Ishikawa (cell line): ENCODE results near the gene GPX4.

Experiments
- CEBPB ChIP-seq: IDR thresholded peaks from 2 replicates; pipeline ENCODE4 v1.6.1; 2012
- CREB1 ChIP-seq: IDR thresholded peaks from 2 replicates; pipeline ENCODE4 v1.6.1; 2012; ENCODE audit warnings: low read depth
- EGR1 ChIP-seq: IDR thresholded peaks from 2 replicates; pipeline ENCODE4 v1.6.1; 2012
- EP300 ChIP-seq: IDR thresholded peaks from 2 replicates; pipeline ENCODE4 v1.6.1; 2012; ENCODE audit warnings: borderline replicate concordance
- FOXM1 ChIP-seq: IDR thresholded peaks from 2 replicates; pipeline ENCODE4 v1.6.1; 2012; ENCODE audit warnings: low read depth, borderline replicate concordance
- NFIC ChIP-seq: IDR thresholded peaks from 2 replicates; pipeline ENCODE4 v1.6.1; 2012
- RAD21 ChIP-seq: IDR thresholded peaks from 2 replicates; pipeline ENCODE4 v1.6.1; 2012; ENCODE audit warnings: low read depth
- TAF1 ChIP-seq: IDR thresholded peaks from 2 replicates; pipeline ENCODE4 v1.6.1; 2012; ENCODE audit warnings: low read depth, mild to moderate bottlenecking
- TCF12 ChIP-seq: IDR thresholded peaks from 2 replicates; pipeline ENCODE4 v1.6.1; 2012; ENCODE audit warnings: low read depth
- TEAD4 ChIP-seq: IDR thresholded peaks from 2 replicates; pipeline ENCODE4 v1.6.1; 2012
- YY1 ChIP-seq: IDR thresholded peaks from 2 replicates; pipeline ENCODE4 v1.6.1; 2012; ENCODE audit warnings: low read depth
- ZBTB7A ChIP-seq: IDR thresholded peaks from 2 replicates; pipeline ENCODE4 v1.6.1; 2012; ENCODE audit warnings: low read depth
- TF ChIP-seq, protein P1 (sequence below): IDR thresholded peaks from 2 replicates; pipeline ENCODE4 v1.6.1; 2012; ENCODE audit warnings: low read depth, mild to moderate bottlenecking
- TF ChIP-seq, protein P2 (sequence below): IDR thresholded peaks from 2 replicates; pipeline ENCODE4 v1.6.1; 2012
- TF ChIP-seq, protein P3 (sequence below): IDR thresholded peaks from 2 replicates; pipeline ENCODE4 v1.6.1; 2012

The GPX4 gene

DNA sequence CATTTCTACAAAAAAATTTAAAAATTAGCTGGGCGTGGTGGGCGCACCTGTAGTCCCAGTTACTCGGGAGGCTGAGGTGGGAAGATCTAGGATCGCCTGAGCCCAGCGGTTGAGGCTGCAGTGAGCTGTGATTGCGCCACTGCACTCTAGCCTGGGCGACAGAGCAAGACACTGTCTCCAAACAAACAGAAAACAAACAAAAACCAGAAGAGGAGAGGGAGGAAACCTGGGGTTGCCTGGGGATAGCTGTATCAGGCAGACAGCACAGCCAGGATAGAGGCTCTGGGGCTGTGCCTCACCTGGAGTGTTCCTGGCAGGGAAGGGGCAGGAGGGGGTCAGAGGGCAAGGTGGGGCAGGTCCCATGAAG lies 6.0 kb upstream of the GPX4 start:
- TF ChIP-seq, protein P1, sequence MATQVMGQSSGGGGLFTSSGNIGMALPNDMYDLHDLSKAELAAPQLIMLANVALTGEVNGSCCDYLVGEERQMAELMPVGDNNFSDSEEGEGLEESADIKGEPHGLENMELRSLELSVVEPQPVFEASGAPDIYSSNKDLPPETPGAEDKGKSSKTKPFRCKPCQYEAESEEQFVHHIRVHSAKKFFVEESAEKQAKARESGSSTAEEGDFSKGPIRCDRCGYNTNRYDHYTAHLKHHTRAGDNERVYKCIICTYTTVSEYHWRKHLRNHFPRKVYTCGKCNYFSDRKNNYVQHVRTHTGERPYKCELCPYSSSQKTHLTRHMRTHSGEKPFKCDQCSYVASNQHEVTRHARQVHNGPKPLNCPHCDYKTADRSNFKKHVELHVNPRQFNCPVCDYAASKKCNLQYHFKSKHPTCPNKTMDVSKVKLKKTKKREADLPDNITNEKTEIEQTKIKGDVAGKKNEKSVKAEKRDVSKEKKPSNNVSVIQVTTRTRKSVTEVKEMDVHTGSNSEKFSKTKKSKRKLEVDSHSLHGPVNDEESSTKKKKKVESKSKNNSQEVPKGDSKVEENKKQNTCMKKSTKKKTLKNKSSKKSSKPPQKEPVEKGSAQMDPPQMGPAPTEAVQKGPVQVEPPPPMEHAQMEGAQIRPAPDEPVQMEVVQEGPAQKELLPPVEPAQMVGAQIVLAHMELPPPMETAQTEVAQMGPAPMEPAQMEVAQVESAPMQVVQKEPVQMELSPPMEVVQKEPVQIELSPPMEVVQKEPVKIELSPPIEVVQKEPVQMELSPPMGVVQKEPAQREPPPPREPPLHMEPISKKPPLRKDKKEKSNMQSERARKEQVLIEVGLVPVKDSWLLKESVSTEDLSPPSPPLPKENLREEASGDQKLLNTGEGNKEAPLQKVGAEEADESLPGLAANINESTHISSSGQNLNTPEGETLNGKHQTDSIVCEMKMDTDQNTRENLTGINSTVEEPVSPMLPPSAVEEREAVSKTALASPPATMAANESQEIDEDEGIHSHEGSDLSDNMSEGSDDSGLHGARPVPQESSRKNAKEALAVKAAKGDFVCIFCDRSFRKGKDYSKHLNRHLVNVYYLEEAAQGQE, result no peak
- 0 out of 2 replicates have a peak, but pooled peaks have one; percentile 20 for TF ChIP-seq CEBPB

DNA sequence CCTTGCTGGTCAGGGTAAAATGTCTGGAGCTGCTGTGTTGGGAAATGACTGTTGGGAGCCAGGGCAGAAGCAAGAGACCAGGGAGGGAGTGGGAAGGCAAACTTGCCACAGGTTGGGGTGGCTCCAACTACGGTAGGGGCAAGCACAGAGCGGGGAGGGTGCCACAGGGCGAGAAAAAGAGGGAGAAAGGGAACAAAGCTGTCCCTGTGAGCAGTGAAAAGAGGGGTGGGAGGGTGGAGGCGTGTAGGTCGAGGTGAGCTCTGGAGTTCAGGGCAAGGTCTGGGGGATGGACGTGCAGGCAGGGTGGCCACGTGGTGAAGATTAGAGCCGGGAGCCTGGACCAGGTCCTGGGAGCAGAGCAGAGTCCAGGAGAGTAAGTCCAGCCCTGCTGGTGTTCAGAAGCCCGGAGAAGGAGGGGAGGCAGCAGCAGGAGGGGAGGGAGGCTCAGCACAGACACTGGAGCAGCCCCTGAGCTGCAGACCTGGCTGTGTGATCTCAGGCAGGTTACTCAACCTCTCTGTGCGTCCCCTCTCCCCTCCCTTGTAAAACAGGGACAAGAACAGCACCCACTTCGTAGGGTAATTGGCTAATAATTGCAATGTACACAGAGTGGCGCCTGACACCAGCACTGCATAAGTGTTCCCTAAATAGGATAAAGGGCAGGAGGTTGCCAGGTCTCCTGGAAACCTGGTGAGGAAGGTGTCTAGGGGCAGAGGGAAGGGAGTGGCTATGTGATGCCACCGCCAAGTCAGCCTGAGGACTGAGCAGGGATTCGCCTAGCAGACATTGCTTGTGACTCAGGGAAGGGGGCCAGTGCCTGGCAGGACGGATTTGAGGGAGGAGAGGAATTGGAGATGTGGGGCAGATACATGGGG lies 5.4 kb upstream of the GPX4 start:
- TF ChIP-seq RAD21 (no peak), CEBPB (no peak), FOXM1 (no peak), NFIC (no peak)

DNA sequence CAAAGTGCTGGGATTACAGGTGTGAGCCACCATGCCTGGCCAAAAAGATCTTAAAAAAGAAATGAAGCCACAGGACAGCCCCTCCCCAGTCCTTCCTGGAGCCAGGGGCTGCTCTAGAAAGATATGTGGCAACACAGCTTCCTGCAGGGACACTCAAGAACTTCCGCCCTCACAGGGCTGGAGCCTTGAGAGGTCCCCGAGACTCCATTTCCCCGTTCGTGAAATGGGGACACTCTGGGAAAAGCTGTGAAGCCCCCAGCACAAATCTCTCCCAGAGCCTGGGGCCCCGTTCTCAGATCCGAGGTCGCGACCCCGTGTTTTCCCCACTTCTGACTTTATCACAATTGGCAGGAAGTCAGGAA lies 2.5 kb upstream of the GPX4 start:
- TF ChIP-seq ZBTB7A (no peak), RAD21 (no peak), NFIC (no peak), TAF1 (no peak), TCF12 (no peak), YY1 (no peak), FOXM1 (no peak), CREB1 (no peak), EGR1 (no peak)
- TF ChIP-seq, protein P2, sequence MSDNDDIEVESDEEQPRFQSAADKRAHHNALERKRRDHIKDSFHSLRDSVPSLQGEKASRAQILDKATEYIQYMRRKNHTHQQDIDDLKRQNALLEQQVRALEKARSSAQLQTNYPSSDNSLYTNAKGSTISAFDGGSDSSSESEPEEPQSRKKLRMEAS, result no peak
- TF ChIP-seq, protein P1, result no peak
- TF ChIP-seq, protein P3, sequence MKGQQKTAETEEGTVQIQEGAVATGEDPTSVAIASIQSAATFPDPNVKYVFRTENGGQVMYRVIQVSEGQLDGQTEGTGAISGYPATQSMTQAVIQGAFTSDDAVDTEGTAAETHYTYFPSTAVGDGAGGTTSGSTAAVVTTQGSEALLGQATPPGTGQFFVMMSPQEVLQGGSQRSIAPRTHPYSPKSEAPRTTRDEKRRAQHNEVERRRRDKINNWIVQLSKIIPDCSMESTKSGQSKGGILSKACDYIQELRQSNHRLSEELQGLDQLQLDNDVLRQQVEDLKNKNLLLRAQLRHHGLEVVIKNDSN, result no peak

DNA sequence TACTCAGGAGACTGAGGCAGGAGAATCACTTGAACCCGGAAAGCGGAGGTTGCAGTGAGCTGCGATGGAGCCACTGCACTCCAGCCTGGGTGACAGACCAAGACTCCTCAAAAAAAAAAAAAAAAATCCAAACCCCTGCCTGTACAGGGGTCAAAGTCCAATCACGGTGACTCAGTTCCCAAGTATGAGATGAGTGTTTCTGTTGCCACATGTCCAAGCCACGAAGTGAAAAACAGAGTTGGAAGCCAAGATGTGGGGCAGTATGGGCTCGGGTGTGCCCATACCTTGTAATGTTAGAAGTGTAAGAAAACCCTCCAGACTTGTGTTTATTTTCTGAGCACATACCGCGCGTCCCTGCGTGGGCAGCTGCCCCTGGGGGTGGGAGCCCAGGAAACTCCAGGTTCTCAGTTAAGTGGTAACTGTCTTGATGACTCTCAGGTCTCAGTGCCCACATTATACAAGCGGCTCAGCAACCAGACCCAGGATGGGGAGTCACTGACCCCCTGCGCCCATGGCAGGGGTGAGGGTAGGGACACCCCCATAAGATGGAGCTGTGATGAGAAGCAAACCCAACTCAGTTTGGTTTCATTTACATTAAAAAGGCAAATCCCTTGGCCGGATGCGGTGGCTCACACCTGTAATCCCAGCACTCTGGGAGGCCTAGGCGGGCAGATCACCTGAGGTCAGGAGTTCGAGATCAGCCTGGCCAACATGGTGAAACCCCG lies 1.2 kb upstream of the GPX4 start:
- TF ChIP-seq TCF12, result 0 out of 2 replicates have a peak, but pooled peaks have one; percentile 11
- no peak for TF ChIP-seq YY1
- TF ChIP-seq FOXM1, result no peak
- no peak for TF ChIP-seq RAD21
- no peak for TF ChIP-seq TAF1
- TF ChIP-seq, protein P2, result peak; percentile 19; the same call in 1 of the 2 replicates
- peak; percentile 59 for TF ChIP-seq TEAD4
- no peak for TF ChIP-seq EP300
- TF ChIP-seq CEBPB, result no peak
- TF ChIP-seq EGR1, result peak; percentile 66; the same call in 1 of the 2 replicates
- no peak for TF ChIP-seq ZBTB7A
- no peak for TF ChIP-seq CREB1
- TF ChIP-seq, protein P1, result no peak
- TF ChIP-seq NFIC, result no peak
- TF ChIP-seq, protein P3, result no peak
